Fibroblast of mammary gland (primary cell): ENCODE measurements around the gene PTPRN2.

Experiments used
- DNase-seq: peaks from one replicate; pipeline ENCODE4 v3.0.0-alpha.2; 2010; ENCODE audit warnings: low read depth
- H3K4me3 ChIP-seq: 2 replicates; pipeline ENCODE4 v1.5.1; 2011; ENCODE audit warnings: low read depth, mild to moderate bottlenecking, low read length, moderate library complexity; ENCODE audit not compliant: control insufficient read depth
- TF ChIP-seq, protein P1 (sequence below): conservative IDR thresholded peaks from 2 replicates; pipeline ENCODE4 v1.5.1; 2011; ENCODE audit warnings: low read depth, low read length, inconsistent platforms; ENCODE audit not compliant: control insufficient read depth, insufficient read depth

The PTPRN2 gene

DNA sequence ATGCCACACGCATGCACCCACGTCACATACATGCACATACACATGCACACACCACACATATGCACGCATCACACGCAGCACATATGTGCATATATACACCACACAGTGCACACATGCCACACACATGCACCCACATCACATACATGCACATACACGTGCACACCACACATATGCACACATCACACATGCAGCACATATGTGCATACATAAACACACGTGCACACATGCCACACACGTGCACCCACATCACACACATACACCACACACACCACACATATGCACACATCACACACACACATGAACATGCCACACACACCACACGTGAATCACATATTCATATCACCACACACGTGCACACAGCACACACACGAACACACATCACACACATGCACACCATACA, 338.8 kb downstream of the PTPRN2 start:
- TF ChIP-seq, protein P1, sequence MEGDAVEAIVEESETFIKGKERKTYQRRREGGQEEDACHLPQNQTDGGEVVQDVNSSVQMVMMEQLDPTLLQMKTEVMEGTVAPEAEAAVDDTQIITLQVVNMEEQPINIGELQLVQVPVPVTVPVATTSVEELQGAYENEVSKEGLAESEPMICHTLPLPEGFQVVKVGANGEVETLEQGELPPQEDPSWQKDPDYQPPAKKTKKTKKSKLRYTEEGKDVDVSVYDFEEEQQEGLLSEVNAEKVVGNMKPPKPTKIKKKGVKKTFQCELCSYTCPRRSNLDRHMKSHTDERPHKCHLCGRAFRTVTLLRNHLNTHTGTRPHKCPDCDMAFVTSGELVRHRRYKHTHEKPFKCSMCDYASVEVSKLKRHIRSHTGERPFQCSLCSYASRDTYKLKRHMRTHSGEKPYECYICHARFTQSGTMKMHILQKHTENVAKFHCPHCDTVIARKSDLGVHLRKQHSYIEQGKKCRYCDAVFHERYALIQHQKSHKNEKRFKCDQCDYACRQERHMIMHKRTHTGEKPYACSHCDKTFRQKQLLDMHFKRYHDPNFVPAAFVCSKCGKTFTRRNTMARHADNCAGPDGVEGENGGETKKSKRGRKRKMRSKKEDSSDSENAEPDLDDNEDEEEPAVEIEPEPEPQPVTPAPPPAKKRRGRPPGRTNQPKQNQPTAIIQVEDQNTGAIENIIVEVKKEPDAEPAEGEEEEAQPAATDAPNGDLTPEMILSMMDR, result no peak
- H3K4me3 ChIP-seq, result no peak overlapping the region
- DNase-seq, result no peak

DNA sequence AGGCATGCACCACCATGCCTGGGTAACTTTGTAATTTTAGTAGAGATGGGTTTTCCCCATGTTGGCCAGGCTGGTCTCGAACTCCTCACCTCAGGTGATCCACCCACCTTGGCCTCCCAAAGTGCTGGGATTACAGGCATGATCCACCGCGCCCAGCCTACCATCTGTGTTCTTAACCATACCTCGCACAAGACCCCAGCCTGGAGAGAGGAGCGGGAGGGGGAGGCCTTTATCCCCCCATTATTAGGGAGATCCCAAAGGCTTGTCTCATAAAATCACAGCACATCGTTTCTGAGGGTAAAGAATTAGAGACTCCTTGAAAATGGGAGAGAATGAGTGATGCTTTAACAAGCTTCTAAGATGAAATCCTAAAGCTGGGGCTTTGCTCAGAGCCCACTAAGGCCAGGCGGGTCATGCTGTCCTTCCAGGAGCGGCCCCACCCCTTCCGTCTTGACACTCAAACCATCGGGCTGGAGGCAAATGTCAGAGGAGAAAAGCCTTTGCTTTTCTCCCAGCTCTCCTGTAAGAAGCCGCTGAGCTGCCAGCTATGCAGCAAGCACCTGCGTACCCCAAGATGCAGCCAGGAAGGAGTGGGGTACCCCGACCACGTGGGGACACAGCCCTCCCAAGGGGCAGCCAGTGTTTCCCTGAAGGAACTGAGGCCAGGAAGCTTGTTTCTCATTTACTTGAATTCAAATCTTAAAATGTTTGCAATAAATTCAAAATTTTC, 339.7 kb downstream of the PTPRN2 start:
- H3K4me3 ChIP-seq, result no peak overlapping the region
- TF ChIP-seq, protein P1, result no peak
- DNase-seq, result no peak

DNA sequence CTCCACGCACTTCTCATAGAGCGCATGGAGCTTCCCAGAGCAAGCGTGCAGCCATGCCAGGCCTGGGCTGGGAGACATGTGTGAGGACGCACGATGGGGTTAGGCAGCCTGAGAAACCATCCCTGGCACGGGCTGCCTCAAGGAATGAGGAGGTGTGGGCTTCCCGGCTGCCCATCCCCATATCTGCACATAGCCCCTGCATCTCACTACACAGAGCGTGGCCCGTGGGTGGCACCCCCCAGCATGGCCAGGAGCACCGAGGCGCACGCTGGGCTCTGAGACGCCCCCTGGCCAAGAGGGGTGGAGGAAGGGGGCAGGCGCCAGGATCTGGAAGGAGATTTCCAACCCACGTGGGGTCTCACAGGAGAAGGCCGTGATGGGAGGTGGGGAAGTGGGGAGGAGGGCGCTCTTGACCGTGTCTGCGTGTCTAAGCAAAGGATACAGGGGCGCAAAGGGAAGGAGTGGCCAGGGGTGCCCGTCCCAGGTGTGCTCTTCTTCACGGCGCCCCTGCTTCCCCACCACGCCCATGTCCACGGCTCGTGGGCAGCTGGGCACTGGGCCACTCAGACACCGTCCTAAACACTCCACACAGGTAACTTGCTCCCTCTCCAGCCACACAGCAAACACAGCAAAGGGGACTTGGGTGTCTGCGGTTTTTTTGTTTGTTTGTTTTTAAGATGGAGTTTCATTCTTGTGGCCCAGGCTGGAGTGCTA, 340.5 kb downstream of the PTPRN2 start:
- no peak overlapping the region for H3K4me3 ChIP-seq
- no peak for DNase-seq
- TF ChIP-seq, protein P1, result no peak

DNA sequence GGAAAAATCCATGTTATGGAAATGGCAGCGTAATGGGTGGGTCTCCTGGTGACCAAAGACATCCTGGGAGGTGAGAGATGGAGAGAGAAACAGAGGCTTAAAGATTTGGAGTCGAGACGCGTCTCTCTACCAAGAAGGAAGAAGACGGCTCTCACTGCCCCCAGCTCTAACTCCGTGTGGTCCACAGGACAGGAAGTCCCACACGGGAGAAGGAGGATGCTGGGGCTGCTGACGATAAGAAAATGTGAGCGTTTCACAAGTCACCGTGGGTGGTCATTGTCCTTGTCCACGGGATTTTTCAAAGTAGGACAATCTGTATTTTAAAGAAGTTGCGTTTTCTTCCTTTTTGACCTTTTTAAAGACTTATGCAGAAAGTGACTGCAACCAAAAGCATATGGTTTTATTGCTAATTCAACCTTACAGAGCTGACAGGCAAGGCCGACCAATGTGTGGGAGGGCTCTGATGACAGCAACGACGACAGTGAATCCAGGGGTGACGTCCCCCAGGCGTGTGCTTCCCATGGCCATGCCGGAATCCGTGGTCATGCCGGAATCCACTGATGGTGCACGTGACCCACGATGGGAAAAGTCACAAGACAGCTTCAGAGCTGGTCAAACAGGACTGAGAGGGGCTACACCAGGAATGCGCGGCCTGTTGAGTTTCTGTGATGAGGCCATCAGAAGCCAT, 341.2 kb downstream of the PTPRN2 start:
- TF ChIP-seq, protein P1, result no peak

DNA sequence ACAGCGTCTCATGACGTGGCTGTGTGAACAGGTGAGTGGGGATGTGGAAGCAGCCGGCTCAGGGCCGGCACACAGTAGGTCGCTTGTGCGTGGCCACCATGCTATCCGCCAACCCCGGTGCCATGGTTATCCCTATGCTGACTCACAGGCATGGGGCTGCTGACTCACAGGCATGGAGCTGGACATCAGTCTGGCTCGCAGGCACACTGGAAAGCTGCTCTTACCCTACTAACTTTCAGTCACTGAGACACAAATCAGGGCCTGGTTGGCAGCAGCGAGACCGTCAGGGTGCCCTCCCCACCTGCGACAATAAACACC, 341.9 kb downstream of the PTPRN2 start:
- TF ChIP-seq, protein P1, result no peak
- DNase-seq, result no peak
- H3K4me3 ChIP-seq, result no peak overlapping the region

More for the DNA sequence above, 341.2 kb downstream of the PTPRN2 start:
- DNase-seq, result no peak
- H3K4me3 ChIP-seq, result no peak overlapping the region

DNA sequence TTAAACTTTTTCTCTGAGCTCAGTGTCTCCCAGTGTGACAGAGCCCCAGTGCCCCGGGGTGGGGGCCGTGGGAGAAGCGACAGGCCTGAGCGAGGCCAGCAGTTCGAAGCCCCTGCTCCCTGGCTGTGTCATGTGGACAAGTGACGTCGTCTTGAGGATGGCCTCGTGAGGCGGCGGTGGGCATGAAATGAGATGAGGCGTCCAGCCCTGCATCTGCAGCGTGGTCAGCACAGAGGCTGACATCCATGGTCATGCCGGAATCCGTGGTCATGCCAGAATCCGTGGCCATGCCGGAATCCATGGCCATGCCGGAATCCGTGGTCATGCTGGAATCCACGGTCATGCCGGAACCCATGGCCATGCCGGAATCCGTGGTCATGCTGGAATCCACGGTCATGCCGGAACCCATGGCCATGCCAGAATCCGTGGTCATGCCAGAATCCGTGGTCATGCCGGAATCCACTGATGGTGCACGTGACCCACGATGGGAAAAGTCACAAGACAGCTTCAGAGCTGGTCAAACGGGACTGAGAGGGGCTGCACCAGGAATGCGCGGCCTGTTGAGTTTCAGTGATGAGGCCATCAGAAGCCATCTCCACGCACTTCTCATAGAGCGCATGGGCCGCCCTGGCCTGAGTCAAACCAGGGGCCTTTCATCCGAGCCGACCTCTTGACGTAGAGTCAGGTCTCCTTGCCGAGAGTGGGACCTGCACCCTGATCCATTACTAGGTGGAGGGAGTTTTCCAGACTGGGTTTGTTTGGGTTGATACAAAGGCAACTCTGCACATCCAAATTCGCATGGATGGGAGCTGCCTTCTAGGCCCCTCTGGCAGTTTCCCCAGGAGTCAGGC, 342.5 kb downstream of the PTPRN2 start:
- TF ChIP-seq, protein P1, result no peak
- no peak for DNase-seq
- no peak overlapping the region for H3K4me3 ChIP-seq
